Calu3 (cell line): ENCODE measurements around the gene MUS81. TPM values are rescaled to one million over a fixed set of nuclear protein-coding genes. Genes with fewer than 3 reads are reported as not detected.

Source experiments
- BruUV-seq: library from RNA; stranded (reverse); fragments of 400-500 nt; replicated peaks from 2 replicates; lab custom pipeline; 2021; lab: Mats Ljungman, UMichigan
- CTCF ChIA-PET: fragments of 300-600 bp; sonication (Branson Sonifier 250); formaldehyde crosslinking; loops from one replicate; lab custom pipeline; 2022; ENCODE audit warnings: antibody characterized with exemption; lab: Charles Lee
- DNase-seq: peaks from one replicate; pipeline ENCODE4 v3.0.0; 2022
- H3K27ac Mint-ChIP-seq: one replicate; pipeline ENCODE4 v1.8.0; 2022; ENCODE audit warnings: mixed read lengths; ENCODE audit not compliant: unreplicated experiment
- H3K27me3 Mint-ChIP-seq: one replicate; pipeline ENCODE4 v1.8.0; 2022; ENCODE audit warnings: mixed read lengths; ENCODE audit not compliant: unreplicated experiment
- H3K36me3 Mint-ChIP-seq: one replicate; pipeline ENCODE4 v1.8.0; 2022; ENCODE audit warnings: mild to moderate bottlenecking, moderate library complexity, mixed read lengths; ENCODE audit not compliant: insufficient read depth, unreplicated experiment
- H3K4me1 Mint-ChIP-seq: one replicate; pipeline ENCODE4 v1.8.0; 2022; ENCODE audit warnings: mild to moderate bottlenecking, low read depth, mixed read lengths; ENCODE audit not compliant: unreplicated experiment
- H3K4me3 Mint-ChIP-seq: one replicate; pipeline ENCODE4 v1.8.0; 2022; ENCODE audit warnings: mild to moderate bottlenecking, low read depth, moderate library complexity, mixed read lengths; ENCODE audit not compliant: unreplicated experiment
- H3K9me3 Mint-ChIP-seq: one replicate; pipeline ENCODE4 v1.8.0; 2022; ENCODE audit warnings: low read depth, mixed read lengths; ENCODE audit not compliant: unreplicated experiment
- CTCF ChIP-seq: fragments of 200-600 bp; IDR thresholded peaks from one replicate; pipeline ENCODE4 v1.8.0; 2022; ENCODE audit warnings: antibody characterized with exemption; ENCODE audit not compliant: unreplicated experiment
- intact Hi-C: fragments of 100-400 bp; cut with micrococcal nuclease; formaldehyde crosslinking; loops from one replicate; pipeline ENCODE4 v1.10.0; 2022; ENCODE audit not compliant: unreplicated experiment
- total RNA-seq: library from RNA; stranded (reverse); gene quantifications from 2 replicates; pipeline ENCODE4 v1.2.3, GENCODE V29; 2022

MUS81 gene
- total RNA-seq, 1 experiment from 2014 or later: 67.6 TPM

GRCh38 chr11:65871811-65872548, 11.7 kb downstream of the MUS81 start:
- Mint-ChIP-seq H3K9me3 (no peaks in the 10 kb centered on the region), H3K36me3 (peaks cover 28% of the 10 kb centered on the region), H3K4me1 (peaks cover 9% of the 10 kb centered on the region), H3K27me3 (peaks cover 29% of the 10 kb centered on the region), H3K4me3 (no peak overlapping the region), H3K27ac (no peak overlapping the region)
- no peak for TF ChIP-seq CTCF
- intact Hi-C loops: no loop called here
- CTCF ChIA-PET: interaction anchor here (1.0 to 2.3 kb wide), 2 partner anchors 12 kb away, joined by 7 to 12 read pairs; partner anchors contain the start of gene MUS81
- no TSS peak for BruUV-seq
- DNase-seq: no peak

- no TSS peak for BruUV-seq
- Mint-ChIP-seq H3K9me3 (no peaks in the 10 kb centered on the region), H3K27ac (no peak within 1 kb of the TSS), H3K27me3 (peaks cover 29% of the 10 kb centered on the region), H3K4me3 (peak within 1 kb of the TSS; percentile 80), H3K4me1 (peaks cover 9% of the 10 kb centered on the region), H3K36me3 (peaks cover 29% of the 10 kb centered on the region)
- intact Hi-C loops: no loop called here
- TF ChIP-seq CTCF: no peak
- CTCF ChIA-PET: interaction anchor here (2.3 kb wide), 1 partner anchor 13 kb away, joined by 12 read pairs; the partner anchor contains the start of gene MUS81
- DNase-seq: no peak
Measured at GRCh38 chr11:65872586-65873317, 12.5 kb downstream of the MUS81 start, which contains the start of gene EFEMP2. Gene EFEMP2, minus strand, starts transcription at chr11:65872800. Its CDS starts 446 bp downstream, at chr11:65872354.

- peak overlapping the region; percentile 80 for H3K4me3 Mint-ChIP-seq
- H3K27ac Mint-ChIP-seq: no peak overlapping the region
- no TSS peak for BruUV-seq
- CTCF ChIA-PET: interaction anchor here (1.0 to 1.2 kb wide), 2 partner anchors 11 to 14 kb away, joined by 3 to 6 read pairs; partner anchors contain the start of gene MUS81
- intact Hi-C loops: no loop called here
- no peaks in the 10 kb centered on the region for H3K9me3 Mint-ChIP-seq
- peaks cover 30% of the 10 kb centered on the region for H3K36me3 Mint-ChIP-seq
- no peak for TF ChIP-seq CTCF
- peaks cover 9% of the 10 kb centered on the region for H3K4me1 Mint-ChIP-seq
- peak; percentile 97 for DNase-seq
- peaks cover 29% of the 10 kb centered on the region for H3K27me3 Mint-ChIP-seq
Measured at GRCh38 chr11:65873318-65874156, 13.3 kb downstream of the MUS81 start.

- no peak for DNase-seq
- Mint-ChIP-seq H3K4me1 (no peaks in the 10 kb centered on the region), H3K27ac (no peak within 1 kb of the TSS), H3K27me3 (no peaks in the 10 kb centered on the region), H3K9me3 (no peaks in the 10 kb centered on the region), H3K4me3 (no peak within 1 kb of the TSS), H3K36me3 (peaks cover 21% of the 10 kb centered on the region)
- no peak for TF ChIP-seq CTCF
- BruUV-seq: no TSS peak
- CTCF ChIA-PET: no interaction called here
- intact Hi-C loops: loop anchor here (10.0 kb wide), 1 partner anchor 105 kb away; no protein-coding TSS in a partner anchor
Measured at GRCh38 chr11:65879617-65880016, 19.4 kb downstream of the MUS81 start, which contains the start of gene CTSW. Gene CTSW, plus strand, starts transcription at chr11:65879837. Its CDS starts 18 bp downstream, at chr11:65879855.
